GM10847 (cell line): ENCODE data around the gene BEND2.

Experiments used
- POLR2A ChIP-seq: IDR thresholded peaks from 2 replicates; pipeline ENCODE4 v1.6.1; 2011; ENCODE audit not compliant: insufficient read length; ENCODE audit errors: extremely low read depth

The BEND2 gene

DNA sequence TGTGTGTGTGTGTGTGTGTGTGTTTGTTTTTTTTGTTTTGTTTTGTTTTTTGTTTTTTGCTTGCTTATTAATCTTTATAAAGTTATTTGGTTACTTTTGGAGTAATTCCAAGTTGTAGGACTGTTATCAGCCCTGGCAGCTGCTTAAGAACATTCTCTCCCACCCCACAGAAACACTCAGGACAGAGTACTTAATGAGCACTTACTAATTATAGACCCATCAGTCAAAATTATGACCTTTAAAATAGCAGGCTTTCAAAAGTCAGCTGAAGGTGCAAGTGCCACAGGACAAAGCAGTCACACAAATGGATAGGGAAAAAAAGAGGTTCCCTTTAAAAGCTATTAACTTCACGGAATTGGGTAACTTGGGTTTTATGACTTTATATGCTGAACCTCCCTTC lies 69.0 kb downstream of the BEND2 start:
- TF ChIP-seq POLR2A = no peak

DNA sequence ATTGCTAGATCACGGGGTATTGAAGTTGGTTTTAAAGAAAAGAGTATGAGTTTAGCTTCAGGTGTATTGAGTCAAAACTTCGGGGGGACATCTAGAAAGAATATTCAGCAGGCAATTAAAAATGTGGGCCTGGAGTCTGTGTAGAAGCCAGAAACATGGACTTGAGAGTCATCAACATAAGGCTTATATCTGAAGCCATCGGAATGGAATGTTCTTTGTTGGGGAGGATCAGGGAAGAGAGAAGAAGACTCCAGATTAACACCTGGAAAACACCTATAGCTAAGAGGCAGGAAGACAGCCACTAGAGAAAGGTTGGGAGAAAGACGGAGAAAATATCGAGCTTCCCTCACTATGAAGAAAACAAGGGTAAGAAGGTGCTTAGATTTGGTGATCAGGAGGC lies 69.5 kb downstream of the BEND2 start:
- no peak for TF ChIP-seq POLR2A

DNA sequence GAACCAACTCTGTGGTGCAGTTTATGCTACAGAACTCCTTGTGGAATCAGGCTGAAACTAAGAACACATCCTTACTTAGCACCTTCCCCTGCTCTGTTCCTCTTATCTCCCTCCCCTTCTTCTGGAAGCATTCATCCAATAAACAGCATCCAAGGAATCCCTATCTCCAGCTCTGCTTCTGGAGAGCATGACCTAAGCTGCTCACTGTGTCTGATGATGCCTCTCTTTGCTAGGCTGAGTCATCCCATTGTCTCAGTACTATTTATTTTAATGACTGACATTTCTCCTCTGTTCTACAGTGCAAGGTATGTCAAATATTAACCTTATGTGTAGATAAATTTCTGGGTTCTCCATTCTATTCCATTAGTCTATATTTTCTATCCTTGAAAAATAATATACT lies 71.2 kb downstream of the BEND2 start:
- TF ChIP-seq POLR2A = no peak

DNA sequence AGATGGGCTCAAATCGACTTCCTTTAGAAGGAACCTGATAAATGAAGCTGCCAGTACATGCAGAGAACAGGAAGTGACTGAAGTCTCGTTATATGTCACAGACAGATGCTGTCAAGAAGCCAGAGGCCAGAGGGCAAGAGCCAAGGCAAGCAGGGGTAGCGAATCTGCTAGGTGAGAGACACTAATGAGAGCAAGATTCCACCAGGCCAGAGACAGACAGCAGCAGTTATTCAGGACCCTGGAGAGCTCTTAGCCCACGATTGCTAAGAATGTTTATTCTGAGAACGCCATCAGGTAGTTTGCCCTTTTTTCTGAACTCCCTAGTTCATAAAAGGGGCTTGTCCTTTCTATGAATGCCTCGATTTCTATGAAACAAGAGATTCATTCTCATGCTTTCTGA lies 73.7 kb downstream of the BEND2 start:
- no peak for TF ChIP-seq POLR2A

DNA sequence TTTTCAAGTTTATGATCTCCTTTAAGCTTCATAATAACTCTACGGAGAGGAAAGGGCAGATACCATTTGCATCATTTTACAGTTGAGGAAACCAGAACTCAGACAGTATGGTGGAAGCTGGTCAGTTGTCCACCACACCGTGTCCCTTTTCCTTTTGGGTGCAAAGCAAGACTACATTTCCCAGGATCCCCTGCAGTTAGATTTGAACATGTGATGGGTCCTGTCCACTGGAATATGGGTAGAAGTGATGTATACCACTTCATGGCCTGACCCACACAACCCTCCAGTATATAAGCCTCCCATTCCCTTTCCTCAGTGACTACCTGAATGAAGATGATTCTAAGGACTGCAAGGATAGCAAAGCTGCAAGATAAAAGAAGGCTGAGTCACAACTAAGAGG lies 74.7 kb downstream of the BEND2 start:
- no peak for TF ChIP-seq POLR2A

DNA sequence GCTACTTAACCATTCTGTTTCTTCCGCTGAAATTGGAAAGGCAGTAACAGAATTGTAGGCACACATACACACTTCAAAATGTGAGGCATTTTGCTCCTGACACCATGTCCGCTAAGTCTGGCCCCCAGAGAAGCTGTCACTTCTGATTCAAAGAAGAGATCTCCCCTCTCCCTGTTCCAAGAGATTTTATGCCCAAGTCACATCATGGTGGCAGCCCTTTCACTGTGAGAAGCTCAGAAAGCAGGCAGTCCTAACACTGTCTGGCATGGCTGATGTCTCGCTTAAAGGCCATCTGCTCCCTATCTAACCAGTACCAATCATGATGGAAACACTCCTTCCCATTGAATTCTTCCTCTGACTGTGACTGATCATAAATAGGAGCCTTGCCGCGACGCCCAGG lies 83.9 kb downstream of the BEND2 start:
- TF ChIP-seq POLR2A = no peak

DNA sequence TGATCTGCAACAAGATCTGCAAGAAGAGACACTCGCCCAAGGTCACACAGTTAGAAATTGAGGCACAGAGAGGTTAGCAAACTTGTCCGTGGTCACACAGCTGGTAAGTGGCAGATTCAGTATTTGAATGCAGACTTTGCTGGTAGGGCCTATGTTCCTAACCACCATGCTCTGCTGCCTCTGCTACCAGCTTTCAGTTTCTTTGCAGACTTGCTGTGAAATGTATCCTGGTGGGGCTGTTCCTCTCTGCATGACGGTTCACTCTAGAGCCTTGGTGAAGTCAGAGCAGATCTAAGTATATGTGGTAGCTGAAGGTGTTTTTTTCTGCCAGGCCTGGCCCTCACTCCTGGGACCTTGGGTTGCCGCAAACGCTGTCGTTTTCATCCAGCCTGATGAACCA lies 87.1 kb downstream of the BEND2 start:
- no peak for TF ChIP-seq POLR2A

DNA sequence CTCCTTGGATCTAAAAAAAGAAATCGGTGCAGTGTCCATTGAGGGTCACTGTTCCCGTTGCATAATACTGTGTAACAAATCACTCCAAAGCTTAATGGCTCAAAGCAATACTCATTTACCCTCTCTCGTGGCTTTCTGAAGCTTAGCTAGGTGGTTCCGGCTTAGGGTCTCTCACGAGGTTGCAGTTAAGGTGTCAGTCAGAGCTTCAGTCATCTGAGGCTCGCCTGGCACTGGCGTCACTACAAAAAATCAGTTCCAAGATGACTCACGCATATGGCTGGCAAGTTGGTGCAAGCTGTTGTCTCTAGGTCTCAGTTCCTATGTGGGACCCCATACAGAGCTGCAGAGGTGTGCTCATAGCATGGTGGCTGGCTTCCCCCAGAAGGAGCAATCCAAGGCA lies 91.0 kb downstream of the BEND2 start:
- no peak for TF ChIP-seq POLR2A

DNA sequence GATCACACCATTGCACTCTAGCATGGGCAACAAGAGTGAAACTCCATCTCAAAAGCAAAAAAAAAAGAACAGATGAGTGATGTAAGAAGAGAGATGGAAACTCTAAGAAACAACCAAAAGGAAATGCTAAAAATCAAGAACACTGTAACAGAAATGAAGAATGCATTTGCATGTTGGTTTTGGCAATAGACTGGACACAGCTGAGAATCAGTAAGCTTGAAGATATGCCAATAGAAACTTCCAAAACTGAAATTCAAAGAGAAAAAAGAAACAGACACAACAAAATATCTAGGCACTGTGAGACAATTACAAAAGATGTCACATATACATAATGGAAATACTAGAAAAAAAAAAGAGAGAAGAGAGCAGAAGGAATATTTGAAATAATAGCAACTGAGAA lies 93.7 kb downstream of the BEND2 start:
- no peak for TF ChIP-seq POLR2A

DNA sequence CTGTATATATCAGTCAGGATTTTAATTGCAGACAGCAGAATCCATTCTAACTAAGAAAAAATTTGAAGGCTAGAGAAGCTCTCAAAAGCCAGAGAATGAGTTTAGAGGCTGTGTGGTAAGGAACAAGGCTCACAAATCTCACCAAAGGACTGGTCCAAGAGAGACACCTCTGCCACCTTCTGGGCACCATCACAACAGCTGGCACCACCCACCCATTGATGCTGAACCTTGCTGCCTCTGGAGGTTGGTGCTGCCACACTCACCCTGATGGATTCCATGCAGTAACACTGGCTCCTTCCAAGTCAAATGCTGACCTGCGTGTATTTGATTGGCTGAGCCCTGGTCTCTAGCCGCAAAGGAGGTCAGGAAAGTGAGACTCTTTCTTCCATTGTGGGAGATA lies 100.8 kb downstream of the BEND2 start:
- TF ChIP-seq POLR2A = no peak
